Measurements from ENCODE around the gene TTYH1.
A peak's percentile ranks its signal among the peaks of the same experiment; 100 is the strongest.
"Not testable (repeated sequence)": the region's sequence is repeated elsewhere in the genome, so short reads cannot be mapped to it uniquely, and the experiment has no call there.

Gene TTYH1

GRCh38 chr19:54446349-54446748 is 31.1 kb downstream of the TTYH1 start:
- not testable (repeated sequence) for DNase-seq

GRCh38 chr19:54448040-54448773 is 32.9 kb downstream of the TTYH1 start:
- DNase-seq, result peak; percentile 31

GRCh38 chr19:54448774-54449700 is 33.8 kb downstream of the TTYH1 start, which contains the start of gene LENG8:
TSS of gene LENG8 (plus strand) at chr19:54449199. CDS start at chr19:54451345, 2,146 bp downstream.
- peak; percentile 97 for DNase-seq

GRCh38 chr19:54449701-54450069 is 34.4 kb downstream of the TTYH1 start:
- no peak for DNase-seq

GRCh38 chr19:54451331-54451871 is 36.1 kb downstream of the TTYH1 start:
- DNase-seq, result no peak

- no peak for DNase-seq
These were observed 36.7 kb downstream of the TTYH1 start for GRCh38 chr19:54451997-54452396.

GRCh38 chr19:54452626-54453025 is 37.4 kb downstream of the TTYH1 start:
- DNase-seq, result no peak

GRCh38 chr19:54453921-54454780 is 38.9 kb downstream of the TTYH1 start:
- no peak for DNase-seq

- DNase-seq, result no peak
These were observed 39.8 kb downstream of the TTYH1 start for GRCh38 chr19:54454781-54455675.

GRCh38 chr19:54455786-54456422 is 40.6 kb downstream of the TTYH1 start:
- DNase-seq, result no peak

GRCh38 chr19:54456423-54457373 is 41.4 kb downstream of the TTYH1 start:
- DNase-seq, result no peak

- DNase-seq, result no peak
These were observed 42.7 kb downstream of the TTYH1 start for GRCh38 chr19:54457773-54458647.

GRCh38 chr19:54458648-54459281 is 43.5 kb downstream of the TTYH1 start:
- DNase-seq, result no peak

GRCh38 chr19:54459282-54460229 is 44.3 kb downstream of the TTYH1 start:
- no peak for DNase-seq

GRCh38 chr19:54460230-54461005 is 45.2 kb downstream of the TTYH1 start:
- no peak for DNase-seq

- no peak for DNase-seq
These were observed 45.9 kb downstream of the TTYH1 start for GRCh38 chr19:54461210-54461609.
